HL-60/S4 treated with retinoic acid at 250 ng/mL for 4 days and 3 days (cell line): Measurements from ENCODE around the gene NOL7.

Source experiments
- in situ Hi-C: fragments of 300-500 bp; cut with MboI; formaldehyde crosslinking; loops from 2 replicates; pipeline ENCODE4 v1.7.0; 2022; ENCODE audit warnings: low sequenced_read_pairs

NOL7 gene

GRCh38 chr6:13593720-13594119, 21.4 kb upstream of the NOL7 start:
- in situ Hi-C loops = no loop called here

DNA sequence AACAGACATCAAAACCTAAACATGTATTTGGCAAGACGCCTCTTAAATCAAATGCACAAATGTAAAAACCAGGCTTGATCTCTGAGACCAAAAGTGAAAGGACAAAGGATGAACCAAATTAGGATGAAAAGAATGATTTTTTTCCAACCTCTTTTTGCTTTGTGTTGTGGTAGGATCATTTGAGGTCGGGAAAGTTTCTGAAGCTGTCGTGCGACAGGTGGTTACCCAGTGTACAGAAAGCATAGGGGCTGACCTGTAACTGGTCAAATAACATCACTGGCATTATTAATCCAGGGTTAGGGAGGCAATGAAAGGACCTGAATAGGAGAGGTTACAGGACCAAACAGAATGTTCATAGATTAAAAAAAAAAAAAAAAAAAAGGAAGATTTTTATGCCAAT, 18.1 kb upstream of the NOL7 start:
- in situ Hi-C loops = no loop called here

GRCh38 chr6:13600036-13600435, 15.1 kb upstream of the NOL7 start:
- in situ Hi-C loops = no loop called here

DNA sequence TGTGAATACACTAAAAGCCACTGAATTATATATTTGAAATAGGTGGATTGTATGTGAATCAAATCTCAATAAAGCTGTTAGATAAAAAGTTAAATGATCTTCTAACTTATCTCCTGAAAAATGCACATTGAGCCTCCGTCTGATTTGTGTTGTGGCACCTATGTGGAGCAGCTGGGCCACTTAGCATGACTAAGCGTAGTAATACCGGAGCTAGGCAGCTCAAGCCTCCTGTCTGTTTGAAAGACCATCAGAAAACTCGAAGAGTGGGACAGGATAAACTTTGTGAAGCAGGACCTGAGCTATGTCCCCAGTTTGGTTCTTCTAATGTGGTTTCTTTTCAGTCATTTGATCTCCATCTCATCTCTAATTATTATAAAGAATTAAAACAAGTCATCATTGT, 11.0 kb upstream of the NOL7 start:
- in situ Hi-C loops = no loop called here

GRCh38 chr6:13604546-13605416, 10.4 kb upstream of the NOL7 start:
- in situ Hi-C loops = no loop called here

DNA sequence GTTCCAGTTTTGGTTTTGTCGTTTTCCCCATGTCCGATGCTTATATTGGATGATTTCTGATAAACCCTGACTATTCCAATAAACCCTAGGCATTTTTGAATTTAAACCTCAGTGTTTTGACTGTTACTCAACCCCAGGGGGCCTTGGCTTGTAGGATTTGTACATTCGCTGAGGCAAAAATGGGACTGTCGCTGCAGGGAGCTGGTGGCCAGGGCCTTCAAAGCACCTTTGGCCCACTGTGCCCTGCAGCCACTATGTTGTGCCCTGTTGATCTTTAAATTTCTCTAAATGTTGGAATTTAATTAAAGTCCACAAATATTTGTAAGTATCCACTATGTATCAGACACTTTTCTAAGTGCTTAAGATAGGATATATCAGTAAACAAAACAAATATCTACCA, 9.5 kb upstream of the NOL7 start:
- in situ Hi-C loops = no loop called here

DNA sequence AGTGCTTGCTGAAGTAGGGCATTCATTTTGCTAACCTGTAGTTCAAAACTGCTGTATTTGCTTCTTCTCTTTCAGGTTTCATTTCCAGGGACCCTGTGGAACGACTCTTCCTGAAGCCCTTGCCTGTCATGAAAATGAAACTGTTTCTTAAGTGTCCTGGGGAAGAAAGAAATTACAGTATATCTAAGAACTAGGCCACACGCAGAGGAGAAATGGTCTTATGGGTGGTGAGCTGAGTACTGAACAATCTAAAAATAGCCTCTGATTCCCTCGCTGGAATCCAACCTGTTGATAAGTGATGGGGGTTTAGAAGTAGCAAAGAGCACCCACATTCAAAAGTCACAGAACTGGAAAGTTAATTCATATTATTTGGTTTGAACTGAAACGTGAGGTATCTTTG, 3.4 kb upstream of the NOL7 start:
- in situ Hi-C loops = no loop called here

- in situ Hi-C loops = no loop called here
These were observed 2.0 kb upstream of the NOL7 start for GRCh38 chr6:13613029-13613594.

DNA sequence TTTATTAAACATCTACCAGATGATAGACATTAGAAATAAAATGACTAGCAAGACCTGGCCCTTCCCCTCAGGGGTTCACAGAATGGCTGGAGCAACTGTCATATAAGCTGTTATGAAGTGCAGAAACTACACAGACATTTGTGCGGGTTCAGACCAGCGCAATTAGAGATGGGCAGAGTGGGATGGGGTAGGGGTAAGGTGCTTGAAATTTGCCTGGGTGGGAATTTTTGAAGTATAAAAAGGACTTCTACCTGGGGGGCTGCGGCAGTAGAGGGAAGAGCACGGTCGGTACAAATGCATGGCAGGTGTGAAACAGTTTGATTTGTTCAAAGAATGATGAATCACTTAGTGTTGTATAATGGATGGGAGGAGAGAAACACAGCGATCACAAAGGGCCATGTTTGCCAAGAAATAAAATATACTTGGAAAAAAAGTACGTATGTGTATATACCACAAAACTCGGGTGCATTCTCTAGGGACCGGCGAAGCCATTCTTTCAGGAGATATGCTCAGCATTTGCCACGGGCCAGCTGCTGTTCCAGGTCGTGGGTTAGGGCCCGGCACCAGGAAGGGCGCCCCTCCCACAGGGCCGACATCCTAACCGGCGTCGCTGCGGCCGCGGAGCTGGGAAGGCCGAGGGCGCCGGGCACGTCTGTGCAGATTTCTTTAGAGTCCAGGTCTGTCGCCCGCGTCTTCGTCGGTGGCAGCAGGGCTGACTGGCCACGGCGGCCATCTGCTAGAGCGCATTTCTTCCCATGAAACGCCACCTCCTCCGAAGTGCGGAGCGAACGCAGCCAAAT, 809 bp upstream of the NOL7 start:
- in situ Hi-C loops = no loop called here

GRCh38 chr6:13615792-13616120, 621 bp downstream of the NOL7 start:
- in situ Hi-C loops = no loop called here

DNA sequence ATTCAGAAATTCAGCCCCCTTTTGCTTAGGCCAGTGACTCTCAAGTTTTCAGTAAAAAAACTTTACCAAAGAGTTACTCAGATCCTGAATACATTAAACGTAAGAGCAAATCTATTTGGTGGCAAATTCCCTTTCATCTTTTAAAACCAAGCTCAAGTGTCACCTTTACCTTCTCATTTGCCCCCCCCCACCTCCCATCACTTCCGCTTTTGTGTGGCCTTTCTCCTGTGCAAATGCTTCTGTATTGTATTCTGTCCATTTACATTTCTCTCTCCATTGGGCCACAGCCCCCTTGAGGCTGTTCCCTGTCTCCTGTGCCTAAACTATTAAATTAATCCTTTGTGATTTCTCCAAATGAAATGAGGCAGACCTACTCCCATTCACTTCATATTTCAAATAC, 1.9 kb downstream of the NOL7 start:
- in situ Hi-C loops = no loop called here

DNA sequence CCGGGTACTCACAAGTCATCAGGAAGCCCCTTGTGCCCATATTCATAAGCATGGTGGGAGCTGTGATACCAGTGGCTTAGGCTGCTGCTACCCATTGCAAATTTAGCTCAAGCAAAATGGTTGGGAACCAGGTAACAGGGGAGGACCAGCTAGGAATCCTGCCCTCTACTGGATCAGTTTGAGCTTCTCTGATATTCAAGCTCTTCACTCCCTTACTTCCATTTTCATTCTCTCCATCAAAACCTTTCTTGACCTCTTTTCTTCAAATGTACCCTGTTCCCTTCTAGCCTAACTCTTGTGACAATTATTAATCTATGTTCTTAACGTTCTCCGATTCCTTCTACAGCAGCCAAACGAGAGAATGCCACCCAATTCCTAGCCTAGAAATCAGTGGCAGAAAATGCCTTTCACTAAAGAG, 9.7 kb downstream of the NOL7 start:
- in situ Hi-C loops = no loop called here

GRCh38 chr6:13629459-13630116, 14.5 kb downstream of the NOL7 start:
- in situ Hi-C loops = no loop called here

GRCh38 chr6:13630499-13630898, 15.4 kb downstream of the NOL7 start:
- in situ Hi-C loops = no loop called here

DNA sequence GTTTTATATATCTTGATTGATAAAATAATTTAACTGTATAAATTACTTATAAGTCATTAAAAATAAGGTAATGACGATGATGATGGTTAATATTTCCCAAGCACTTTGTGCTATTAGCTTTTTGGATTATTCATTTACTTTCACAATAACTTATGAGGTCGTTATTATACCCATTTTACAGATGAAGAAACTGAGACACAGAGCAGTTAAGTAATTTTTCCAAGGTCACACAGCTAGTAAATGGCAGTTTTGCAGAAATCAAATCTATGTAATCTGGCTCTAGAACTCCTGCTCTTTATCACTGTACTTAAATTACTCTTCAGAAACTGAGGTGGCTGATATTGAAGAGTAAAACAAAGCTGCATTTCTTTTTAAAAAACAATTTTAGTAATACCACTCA, 18.2 kb downstream of the NOL7 start:
- in situ Hi-C loops = no loop called here

GRCh38 chr6:13635948-13636658, 21.0 kb downstream of the NOL7 start:
- in situ Hi-C loops = no loop called here

- in situ Hi-C loops = no loop called here
These were observed 22.9 kb downstream of the NOL7 start for GRCh38 chr6:13638014-13638413.

DNA sequence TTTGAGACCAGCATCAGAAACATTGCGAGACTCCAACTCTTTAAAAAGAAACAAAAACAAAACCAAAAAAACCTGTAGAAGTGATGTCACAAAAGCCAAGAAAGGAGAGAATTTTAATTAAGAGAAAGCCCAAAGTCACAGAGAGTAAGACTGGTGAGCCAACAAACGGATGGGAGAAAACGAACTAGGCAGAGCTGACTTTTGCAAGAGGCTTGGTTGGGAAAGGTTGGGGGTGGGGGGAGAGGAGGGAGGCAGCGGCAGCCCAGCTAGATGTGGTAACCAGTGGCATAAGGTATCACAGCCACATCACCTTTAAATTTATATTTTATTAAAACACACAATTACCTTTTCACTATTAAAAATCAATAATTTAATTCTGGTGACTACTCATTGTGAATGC, 23.5 kb downstream of the NOL7 start:
- in situ Hi-C loops = no loop called here

DNA sequence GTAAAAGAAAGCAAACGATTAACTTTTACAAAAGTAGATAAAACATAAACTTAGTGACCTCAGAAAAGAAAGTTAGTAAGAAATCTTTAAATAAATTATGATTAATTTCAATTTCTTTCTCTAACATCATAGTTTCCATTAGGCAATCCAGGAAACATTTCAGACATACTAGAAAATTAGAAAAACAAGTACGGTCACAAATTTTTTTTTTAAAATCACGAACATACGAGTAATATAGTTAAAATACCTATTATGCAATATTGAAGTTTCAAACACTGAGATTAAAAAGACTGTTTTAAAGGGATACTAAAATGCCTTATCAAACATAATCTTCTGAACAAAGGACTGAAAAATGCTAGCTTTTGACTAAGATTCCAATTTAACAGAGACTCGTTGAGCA, 26.2 kb downstream of the NOL7 start:
- in situ Hi-C loops = no loop called here

GRCh38 chr6:13643125-13643524, 28.0 kb downstream of the NOL7 start:
- in situ Hi-C loops = no loop called here

GRCh38 chr6:13648850-13649249, 33.7 kb downstream of the NOL7 start:
- in situ Hi-C loops = no loop called here
